HEK293T (cell line): ENCODE data around the gene ANKFY1.

Experiments
- BHLHE40 ChIP-seq: fragments of 450-650 bp; IDR thresholded peaks from 2 replicates; pipeline ENCODE4 v1.6.1; 2016; ENCODE audit warnings: mild to moderate bottlenecking, moderate library complexity, borderline replicate concordance
- ELF4 ChIP-seq: fragments of 450-650 bp; IDR thresholded peaks from 2 replicates; pipeline ENCODE4 v1.6.1; 2017; ENCODE audit warnings: antibody characterized with exemption
- FOXA1 ChIP-seq: fragments of 450-650 bp; IDR thresholded peaks from 2 replicates; pipeline ENCODE4 v1.6.1; 2016; ENCODE audit warnings: mild to moderate bottlenecking
- FOXK2 ChIP-seq: fragments of 450-650 bp; IDR thresholded peaks from 2 replicates; pipeline ENCODE4 v1.6.1; 2016; ENCODE audit warnings: mild to moderate bottlenecking
- FOXM1 ChIP-seq: fragments of 450-650 bp; IDR thresholded peaks from 2 replicates; pipeline ENCODE4 v1.6.1; 2017; ENCODE audit warnings: mild to moderate bottlenecking, borderline replicate concordance

- no peak for TF ChIP-seq FOXM1
- TF ChIP-seq BHLHE40: no peak
- TF ChIP-seq ELF4: no peak
- TF ChIP-seq FOXK2: no peak
- TF ChIP-seq FOXA1: no peak
Measured at GRCh38 chr17:4198995-4199394, 64.8 kb downstream of the ANKFY1 start.
